ENCODE measurements around the gene AGTRAP.

DNA sequence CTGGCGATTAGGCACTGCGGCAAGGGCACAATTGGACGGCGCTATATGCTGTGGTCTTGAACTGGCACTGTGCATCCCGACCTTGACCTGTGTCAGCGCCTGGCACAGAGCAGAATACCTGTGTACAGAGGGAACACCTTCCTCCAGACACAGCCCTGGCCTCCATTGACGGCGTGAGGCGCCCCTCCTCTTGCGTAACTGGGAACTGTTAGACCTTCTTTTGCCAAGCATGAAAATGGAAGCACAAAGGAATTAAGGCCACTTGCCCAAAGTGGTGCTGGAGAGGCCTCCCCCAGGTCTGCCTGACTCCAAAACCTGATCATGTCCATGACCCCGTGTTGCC lies 6.8 kb upstream of the AGTRAP start:
- no peak for TF ChIP-seq CTCF (IDR thresholded peaks at IDR 0.05)
- no peak for TF ChIP-seq POLR2A (IDR thresholded peaks at IDR 0.05)
